ENCODE measurements around the gene NOTCH3. TPM values are rescaled to one million over a fixed set of nuclear protein-coding genes. Genes with fewer than 3 reads are reported as not detected.
A peak's percentile ranks its signal among the peaks of the same experiment; 100 is the strongest.

The NOTCH3 gene
- total and polyA plus RNA-seq, 4 donors, result 0.49 to 3.7 (median 2.9) TPM

GRCh38 chr19:15225760-15226159 is 25.0 kb upstream of the NOTCH3 start:
- 84% methylated on average over 7 of the region's 7 CpGs for WGBS
- TF ChIP-seq FOXA1 (IDR thresholded peaks at IDR 0.05) (no peak), NR2F2 (IDR thresholded peaks at IDR 0.05) (peak; percentile 58)
- no peak for DNase-seq (ENCODE audit: low spot score)
- Histone ChIP-seq H3K27me3 (ENCODE audit: control insufficient read depth in 4 of 4, insufficient read depth in 4 of 4, low read length in 3 of 4) (peaks cover 0 to 4% (median 0%) of the 10 kb centered on the region in 4 donors), H3K36me3 (ENCODE audit: control insufficient read depth in 4 of 4, insufficient read depth in 3 of 4, low read depth in 1 of 4, low read length in 3 of 4) (no peaks in the 10 kb centered on the region), H3K9ac (ENCODE audit: low read depth in 1 of 2, low read length in 2 of 2) (no peak overlapping the region), H3K27ac (ENCODE audit: low read depth in 1 of 2, low read length in 2 of 2) (no peak overlapping the region), H3K4me3 (ENCODE audit: low read depth in 1 of 3, low read length in 3 of 3) (no peak overlapping the region), H3K4me1 (ENCODE audit: control insufficient read depth in 4 of 4, insufficient read depth in 4 of 4, low read length in 3 of 4) (peaks cover 2 to 10% (median 5%) of the 10 kb centered on the region in 4 donors), H3K9me3 (ENCODE audit: control insufficient read depth in 4 of 4, low read length in 3 of 4) (no peaks in the 10 kb centered on the region)

DNA sequence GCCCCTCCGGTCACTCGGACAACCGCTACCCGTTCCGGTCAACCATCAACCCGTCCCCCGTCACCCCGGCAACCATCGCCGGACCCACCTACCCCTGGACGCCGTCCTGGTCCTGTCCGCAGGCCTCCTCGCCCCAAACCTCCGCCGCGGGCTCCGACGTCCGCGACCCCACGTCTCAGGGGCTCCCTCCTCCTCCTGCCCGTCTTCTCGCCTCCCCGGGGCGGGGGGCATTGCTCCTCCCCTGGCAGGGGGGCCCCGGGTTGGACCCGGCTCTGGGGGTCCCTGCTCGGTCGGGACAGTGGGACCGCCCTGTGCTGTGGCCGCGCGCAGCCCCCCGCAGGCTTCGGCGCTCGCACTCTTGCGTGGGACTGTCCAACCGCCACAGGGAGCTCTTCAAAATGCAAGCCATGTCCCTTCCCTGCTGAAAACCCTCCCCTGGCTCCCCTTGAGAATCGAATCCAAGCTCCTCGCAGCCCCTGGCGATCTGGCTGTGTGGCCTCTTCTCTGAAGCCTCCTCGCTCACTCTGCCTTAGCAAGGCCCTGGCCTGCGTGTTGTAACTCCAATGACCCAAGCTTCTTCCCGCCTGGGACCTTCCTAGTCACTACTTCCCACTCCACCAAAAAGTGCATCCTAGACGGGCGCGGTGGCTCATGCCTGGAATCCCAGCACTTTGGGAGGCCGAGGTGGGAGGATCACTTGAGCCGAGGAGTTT is 23.0 kb upstream of the NOTCH3 start:
- DNase-seq (ENCODE audit: low spot score), result no peak
- Histone ChIP-seq H3K36me3 (ENCODE audit: control insufficient read depth in 4 of 4, insufficient read depth in 3 of 4, low read depth in 1 of 4, low read length in 3 of 4) (no peaks in the 10 kb centered on the region), H3K27me3 (ENCODE audit: control insufficient read depth in 4 of 4, insufficient read depth in 4 of 4, low read length in 3 of 4) (peaks cover 0 to 4% (median 0%) of the 10 kb centered on the region in 4 donors), H3K4me1 (ENCODE audit: control insufficient read depth in 4 of 4, insufficient read depth in 4 of 4, low read length in 3 of 4) (peaks cover 2 to 10% (median 5%) of the 10 kb centered on the region in 4 donors), H3K9me3 (ENCODE audit: control insufficient read depth in 4 of 4, low read length in 3 of 4) (no peaks in the 10 kb centered on the region), H3K27ac (ENCODE audit: low read depth in 1 of 2, low read length in 2 of 2) (peak overlapping the region in 1 of 2 donors; percentile 12), H3K9ac (ENCODE audit: low read depth in 1 of 2, low read length in 2 of 2) (no peak overlapping the region), H3K4me3 (ENCODE audit: low read depth in 1 of 3, low read length in 3 of 3) (peak overlapping the region in 1 of 3 donors; percentile 44)
- TF ChIP-seq NR2F2 (IDR thresholded peaks at IDR 0.05) (no peak), FOXA1 (IDR thresholded peaks at IDR 0.05) (no peak), RXRA (IDR thresholded peaks at IDR 0.05) (no peak), SP1 (IDR thresholded peaks at IDR 0.05) (no peak), TAF1 (conservative IDR thresholded peaks at IDR 0.05) (no peak), GABPA (IDR thresholded peaks at IDR 0.05 in 1 of 2, conservative IDR thresholded peaks at IDR 0.05 in 1 of 2) (no peak), RAD21 (IDR thresholded peaks at IDR 0.05) (no peak), EGR1 (IDR thresholded peaks at IDR 0.05; ENCODE audit: low read depth in 2 of 2) (no peak), YY1 (IDR thresholded peaks at IDR 0.05) (no peak), JUND (IDR thresholded peaks at IDR 0.05) (no peak), HNF4A (conservative IDR thresholded peaks at IDR 0.05) (no peak), FOXA2 (IDR thresholded peaks at IDR 0.05) (no peak), HNF4G (IDR thresholded peaks at IDR 0.05) (no peak), CTCF (IDR thresholded peaks at IDR 0.05; ENCODE audit: low read depth, low read length, missing input control) (no peak)
- TF ChIP-seq, protein P1, sequence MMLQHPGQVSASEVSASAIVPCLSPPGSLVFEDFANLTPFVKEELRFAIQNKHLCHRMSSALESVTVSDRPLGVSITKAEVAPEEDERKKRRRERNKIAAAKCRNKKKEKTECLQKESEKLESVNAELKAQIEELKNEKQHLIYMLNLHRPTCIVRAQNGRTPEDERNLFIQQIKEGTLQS (IDR thresholded peaks at IDR 0.05), result no peak
- TF ChIP-seq, protein P2, sequence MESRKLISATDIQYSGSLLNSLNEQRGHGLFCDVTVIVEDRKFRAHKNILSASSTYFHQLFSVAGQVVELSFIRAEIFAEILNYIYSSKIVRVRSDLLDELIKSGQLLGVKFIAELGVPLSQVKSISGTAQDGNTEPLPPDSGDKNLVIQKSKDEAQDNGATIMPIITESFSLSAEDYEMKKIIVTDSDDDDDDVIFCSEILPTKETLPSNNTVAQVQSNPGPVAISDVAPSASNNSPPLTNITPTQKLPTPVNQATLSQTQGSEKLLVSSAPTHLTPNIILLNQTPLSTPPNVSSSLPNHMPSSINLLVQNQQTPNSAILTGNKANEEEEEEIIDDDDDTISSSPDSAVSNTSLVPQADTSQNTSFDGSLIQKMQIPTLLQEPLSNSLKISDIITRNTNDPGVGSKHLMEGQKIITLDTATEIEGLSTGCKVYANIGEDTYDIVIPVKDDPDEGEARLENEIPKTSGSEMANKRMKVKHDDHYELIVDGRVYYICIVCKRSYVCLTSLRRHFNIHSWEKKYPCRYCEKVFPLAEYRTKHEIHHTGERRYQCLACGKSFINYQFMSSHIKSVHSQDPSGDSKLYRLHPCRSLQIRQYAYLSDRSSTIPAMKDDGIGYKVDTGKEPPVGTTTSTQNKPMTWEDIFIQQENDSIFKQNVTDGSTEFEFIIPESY (IDR thresholded peaks at IDR 0.05), result no peak
- TF ChIP-seq, protein P3, sequence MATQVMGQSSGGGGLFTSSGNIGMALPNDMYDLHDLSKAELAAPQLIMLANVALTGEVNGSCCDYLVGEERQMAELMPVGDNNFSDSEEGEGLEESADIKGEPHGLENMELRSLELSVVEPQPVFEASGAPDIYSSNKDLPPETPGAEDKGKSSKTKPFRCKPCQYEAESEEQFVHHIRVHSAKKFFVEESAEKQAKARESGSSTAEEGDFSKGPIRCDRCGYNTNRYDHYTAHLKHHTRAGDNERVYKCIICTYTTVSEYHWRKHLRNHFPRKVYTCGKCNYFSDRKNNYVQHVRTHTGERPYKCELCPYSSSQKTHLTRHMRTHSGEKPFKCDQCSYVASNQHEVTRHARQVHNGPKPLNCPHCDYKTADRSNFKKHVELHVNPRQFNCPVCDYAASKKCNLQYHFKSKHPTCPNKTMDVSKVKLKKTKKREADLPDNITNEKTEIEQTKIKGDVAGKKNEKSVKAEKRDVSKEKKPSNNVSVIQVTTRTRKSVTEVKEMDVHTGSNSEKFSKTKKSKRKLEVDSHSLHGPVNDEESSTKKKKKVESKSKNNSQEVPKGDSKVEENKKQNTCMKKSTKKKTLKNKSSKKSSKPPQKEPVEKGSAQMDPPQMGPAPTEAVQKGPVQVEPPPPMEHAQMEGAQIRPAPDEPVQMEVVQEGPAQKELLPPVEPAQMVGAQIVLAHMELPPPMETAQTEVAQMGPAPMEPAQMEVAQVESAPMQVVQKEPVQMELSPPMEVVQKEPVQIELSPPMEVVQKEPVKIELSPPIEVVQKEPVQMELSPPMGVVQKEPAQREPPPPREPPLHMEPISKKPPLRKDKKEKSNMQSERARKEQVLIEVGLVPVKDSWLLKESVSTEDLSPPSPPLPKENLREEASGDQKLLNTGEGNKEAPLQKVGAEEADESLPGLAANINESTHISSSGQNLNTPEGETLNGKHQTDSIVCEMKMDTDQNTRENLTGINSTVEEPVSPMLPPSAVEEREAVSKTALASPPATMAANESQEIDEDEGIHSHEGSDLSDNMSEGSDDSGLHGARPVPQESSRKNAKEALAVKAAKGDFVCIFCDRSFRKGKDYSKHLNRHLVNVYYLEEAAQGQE (IDR thresholded peaks at IDR 0.05), result no peak
- TF ChIP-seq, protein P4, sequence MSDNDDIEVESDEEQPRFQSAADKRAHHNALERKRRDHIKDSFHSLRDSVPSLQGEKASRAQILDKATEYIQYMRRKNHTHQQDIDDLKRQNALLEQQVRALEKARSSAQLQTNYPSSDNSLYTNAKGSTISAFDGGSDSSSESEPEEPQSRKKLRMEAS (IDR thresholded peaks at IDR 0.05), result no peak
- 20% methylated on average over 51 of the region's 51 CpGs for WGBS

All from liver (tissue), 9 donors.